Posterior vena cava (tissue), 2 donors: Measurements from ENCODE around the gene RUFY3. TPM values are rescaled to one million over a fixed set of nuclear protein-coding genes. Genes with fewer than 3 reads are reported as not detected.
"Not testable (repeated sequence)": the region's sequence is repeated elsewhere in the genome, so short reads cannot be mapped to it uniquely, and the experiment has no call there.

Experiments used
- DNase-seq: peaks from one replicate; pipeline ENCODE4 v3.0.0-alpha.2; 2020; ENCODE audit warnings: low spot score
- intact Hi-C, 2 donors: fragments of 100-400 bp; cut with DNase I; formaldehyde crosslinking; loops; one replicate each; pipeline versions ENCODE4 v1.14.1 to v1.14.2; 2022 to 2023
- total RNA-seq, 2 donors: library from RNA; stranded (reverse); fragmentation: NEBNext Ultra II Directional; extraction: Animal tissue kit (Norgen Biotek cat#: 25700); gene quantifications; one replicate each; pipeline ENCODE4 v1.2.1, GENCODE V29; 2021
- donor health status: DM: yes; HTN: yes; CAD: no.
- donor health status: DM: yes; HTN: yes; CAD: no.

Gene RUFY3
- total RNA-seq, 2 donors from 2014 or later: 58.5 to 62.3 TPM

GRCh38 chr4:70829492-70829891 is 107.7 kb downstream of the RUFY3 start:
- intact Hi-C loops: no loop called here
- DNase-seq: no peak

GRCh38 chr4:70830054-70830453 is 108.3 kb downstream of the RUFY3 start:
- no peak for DNase-seq
- intact Hi-C loops: no loop called here

- intact Hi-C loops: no loop called here
- DNase-seq: no peak
These were observed 109.5 kb downstream of the RUFY3 start for GRCh38 chr4:70831293-70831692.

- intact Hi-C loops: no loop called here
- DNase-seq: no peak
These were observed 111.9 kb downstream of the RUFY3 start for GRCh38 chr4:70833675-70834074.

GRCh38 chr4:70836081-70836480 is 114.3 kb downstream of the RUFY3 start:
- intact Hi-C loops: no loop called here

GRCh38 chr4:70838204-70838603 is 116.4 kb downstream of the RUFY3 start:
- no peak for DNase-seq
- intact Hi-C loops: no loop called here

More at GRCh38 chr4:70836081-70836480, 114.3 kb downstream of the RUFY3 start:
- no peak for DNase-seq

- DNase-seq: peak; percentile 89
- intact Hi-C loops: no loop called here
These were observed 117.2 kb downstream of the RUFY3 start for GRCh38 chr4:70838666-70839588.

- intact Hi-C loops: no loop called here
- DNase-seq: peak; percentile 99
These were observed 117.9 kb downstream of the RUFY3 start, which contains the start of gene GRSF1 for GRCh38 chr4:70839589-70840093. Gene GRSF1 (minus strand): TSS chr4:70839890. CDS start chr4:70839827, 63 bp downstream.

GRCh38 chr4:70840137-70840536 is 118.4 kb downstream of the RUFY3 start:
- intact Hi-C loops: not testable (repeated sequence)
- peak; percentile 89 for DNase-seq

- not testable (repeated sequence) for DNase-seq
These were observed 118.9 kb downstream of the RUFY3 start for GRCh38 chr4:70840631-70841030.

GRCh38 chr4:70841211-70841610 is 119.4 kb downstream of the RUFY3 start:
- intact Hi-C loops: no loop called here
- DNase-seq: no peak

More at GRCh38 chr4:70840631-70841030, 118.9 kb downstream of the RUFY3 start:
- intact Hi-C loops: not testable (repeated sequence)

- DNase-seq: no peak
- intact Hi-C loops: no loop called here
These were observed 120.2 kb downstream of the RUFY3 start for GRCh38 chr4:70841951-70842350.

GRCh38 chr4:70842761-70843435 is 121.1 kb downstream of the RUFY3 start:
- intact Hi-C loops: no loop called here
- DNase-seq: no peak

GRCh38 chr4:70844180-70844579 is 122.4 kb downstream of the RUFY3 start:
- intact Hi-C loops: no loop called here

GRCh38 chr4:70849291-70849690 is 127.5 kb downstream of the RUFY3 start:
- intact Hi-C loops: no loop called here
- DNase-seq: no peak

More at GRCh38 chr4:70844180-70844579, 122.4 kb downstream of the RUFY3 start:
- no peak for DNase-seq

GRCh38 chr4:70855464-70855863 is 133.7 kb downstream of the RUFY3 start:
- intact Hi-C loops: no loop called here
- DNase-seq: no peak
